H9 (cell line): ENCODE measurements around the gene KDM5D. TPM values are rescaled to one million over a fixed set of nuclear protein-coding genes. Genes with fewer than 3 reads are reported as not detected.

ENCODE experiments used
- DNase-seq: peaks from one replicate; pipeline ENCODE4 v3.0.0-alpha.2; 2017
- H2AFZ ChIP-seq: one replicate; pipeline ENCODE4 v1.6.1; 2013; ENCODE audit warnings: mild to moderate bottlenecking, low read length, control low read depth, moderate library complexity
- H2AK5ac ChIP-seq: 2 replicates; pipeline ENCODE4 v1.6.1; 2013; ENCODE audit warnings: low read length, control low read depth, mixed read lengths; ENCODE audit not compliant: insufficient read length
- H2BK120ac ChIP-seq: one replicate; pipeline ENCODE4 v1.6.1; 2013; ENCODE audit warnings: low read depth, mild to moderate bottlenecking, low read length, control low read depth, inconsistent platforms; ENCODE audit not compliant: poor library complexity, severe bottlenecking
- H2BK12ac ChIP-seq: 2 replicates; pipeline ENCODE4 v1.6.1; 2013; ENCODE audit warnings: low read length, control low read depth, mixed read lengths, low read depth; ENCODE audit not compliant: insufficient read length
- H2BK15ac ChIP-seq: 2 replicates; pipeline ENCODE4 v1.6.1; 2013; ENCODE audit warnings: low read depth, low read length, control low read depth
- H2BK20ac ChIP-seq: one replicate; pipeline ENCODE4 v1.6.1; 2013; ENCODE audit warnings: low read depth, mild to moderate bottlenecking, low read length, control low read depth, inconsistent platforms; ENCODE audit not compliant: poor library complexity, severe bottlenecking
- H2BK5ac ChIP-seq: 2 replicates; pipeline ENCODE4 v1.6.1; 2013; ENCODE audit warnings: low read length, control low read depth, mixed read lengths; ENCODE audit not compliant: insufficient read length
- H3K14ac ChIP-seq: 2 replicates; pipeline ENCODE4 v1.6.1; 2013; ENCODE audit warnings: low read length, control low read depth; ENCODE audit not compliant: insufficient read depth
- H3K18ac ChIP-seq: 2 replicates; pipeline ENCODE4 v1.6.1; 2013; ENCODE audit warnings: low read depth, mild to moderate bottlenecking, mixed read lengths, low read length, control low read depth; ENCODE audit not compliant: insufficient read length
- H3K23ac ChIP-seq: 2 replicates; pipeline ENCODE4 v1.6.1; 2013; ENCODE audit warnings: low read length, control low read depth, mixed read lengths, low read depth; ENCODE audit not compliant: insufficient read length
- H3K23me2 ChIP-seq: 2 replicates; pipeline ENCODE4 v1.6.1; 2013; ENCODE audit warnings: low read depth, mild to moderate bottlenecking, mixed read lengths, low read length, control low read depth; ENCODE audit not compliant: insufficient read length, poor library complexity, severe bottlenecking
- H3K27ac ChIP-seq: 2 replicates; pipeline ENCODE4 v1.5.1; 2013; ENCODE audit warnings: low read length, control low read depth, mixed read lengths, low read depth; ENCODE audit not compliant: insufficient read length
- H3K27me3 ChIP-seq: 2 replicates; pipeline ENCODE4 v1.6.1; 2013; ENCODE audit warnings: low read length, control low read depth, inconsistent platforms; ENCODE audit not compliant: insufficient read depth
- H3K4ac ChIP-seq: 2 replicates; pipeline ENCODE4 v1.6.1; 2013; ENCODE audit warnings: low read depth, mild to moderate bottlenecking, control low read depth, inconsistent platforms, low read length, moderate library complexity
- H3K4me1 ChIP-seq: 2 replicates; pipeline ENCODE4 v1.6.1; 2013; ENCODE audit warnings: low read length, control low read depth, inconsistent platforms; ENCODE audit not compliant: insufficient read depth
- H3K4me2 ChIP-seq: 2 replicates; pipeline ENCODE4 v1.6.1; 2013; ENCODE audit warnings: low read length, control low read depth, mixed read lengths; ENCODE audit not compliant: insufficient read length, insufficient read depth
- H3K56ac ChIP-seq: 2 replicates; pipeline ENCODE4 v1.6.1; 2013; ENCODE audit warnings: low read depth, mild to moderate bottlenecking, mixed read lengths, low read length, control low read depth; ENCODE audit not compliant: insufficient read length
- H3K79me1 ChIP-seq: 2 replicates; pipeline ENCODE4 v1.6.1; 2013; ENCODE audit warnings: low read depth, mild to moderate bottlenecking, moderate library complexity, low read length, control low read depth, inconsistent platforms; ENCODE audit not compliant: insufficient read depth, poor library complexity, severe bottlenecking
- H3K79me2 ChIP-seq: 2 replicates; pipeline ENCODE4 v1.6.1; 2013; ENCODE audit warnings: low read length, control low read depth, inconsistent platforms; ENCODE audit not compliant: insufficient read depth
- H3K9ac ChIP-seq: 2 replicates; pipeline ENCODE4 v1.6.1; 2013; ENCODE audit warnings: low read length, control low read depth, mixed read lengths; ENCODE audit not compliant: insufficient read length; ENCODE audit errors: extremely low read depth
- H3K9me3 ChIP-seq: one replicate; pipeline ENCODE4 v1.6.1; 2013; ENCODE audit warnings: low read depth, low read length, inconsistent platforms; ENCODE audit not compliant: control insufficient read depth
- H3T11ph ChIP-seq: one replicate; pipeline ENCODE4 v1.6.1; 2013; ENCODE audit warnings: mild to moderate bottlenecking, low read length, control low read depth, inconsistent platforms
- H4K20me1 ChIP-seq: one replicate; pipeline ENCODE4 v1.6.1; 2013; ENCODE audit not compliant: control insufficient read depth, insufficient read length, insufficient read depth
- H4K5ac ChIP-seq: 2 replicates; pipeline ENCODE4 v1.6.1; 2013; ENCODE audit warnings: low read depth, mild to moderate bottlenecking, mixed read lengths, low read length, control low read depth; ENCODE audit not compliant: insufficient read length
- H4K8ac ChIP-seq: replicated peaks from 2 replicates; pipeline ENCODE4 v1.6.1; 2013; ENCODE audit warnings: low read length, control low read depth, mixed read lengths, low read depth; ENCODE audit not compliant: insufficient read length
- H4K91ac ChIP-seq: 2 replicates; pipeline ENCODE4 v1.6.1; 2013; ENCODE audit warnings: low read depth, mild to moderate bottlenecking, moderate library complexity, mixed read lengths, low read length, control low read depth; ENCODE audit not compliant: insufficient read length
- H3K27ac Mint-ChIP-seq, 3 experiments: 2 replicates in 2 of 3; 3 replicates in 1 of 3; pipeline ENCODE4 v1.8.0; 2020 to 2021; ENCODE audit warnings: mixed read lengths in 3 of 3, mild to moderate bottlenecking in 1 of 3, moderate library complexity in 1 of 3
- H3K27me3 Mint-ChIP-seq: 2 replicates; pipeline ENCODE4 v1.8.0; 2021; ENCODE audit warnings: low read depth, mild to moderate bottlenecking, moderate library complexity, mixed read lengths
- H3K36me3 Mint-ChIP-seq, 3 experiments: 2 replicates in 2 of 3; 3 replicates in 1 of 3; pipeline ENCODE4 v1.8.0; 2020 to 2021; ENCODE audit warnings: low read depth in 3 of 3, mixed read lengths in 3 of 3; ENCODE audit not compliant: insufficient read depth in 1 of 3
- H3K4me1 Mint-ChIP-seq, 2 experiments: 2 replicates each; pipeline ENCODE4 v1.8.0; 2020; ENCODE audit warnings: mixed read lengths in 2 of 2
- H3K4me3 Mint-ChIP-seq, 2 experiments: 2 replicates in 1 of 2; 3 replicates in 1 of 2; pipeline ENCODE4 v1.8.0; 2020 to 2021; ENCODE audit warnings: mild to moderate bottlenecking in 2 of 2, mixed read lengths in 2 of 2, moderate library complexity in 1 of 2
- H3K9me3 Mint-ChIP-seq, 2 experiments: 2 replicates in 1 of 2; 3 replicates in 1 of 2; pipeline ENCODE4 v1.8.0; 2020; ENCODE audit warnings: mild to moderate bottlenecking in 2 of 2, mixed read lengths in 2 of 2, moderate library complexity in 1 of 2
- whole genome bisulfite sequencing: extraction: QIAGEN DNeasy Blood & Tissue Kit; methylation state at CpG from one replicate; pipeline ENCODE4 v1.1.7; 2013; ENCODE audit warnings: missing lambda C conversion rate, low lambda C conversion rate, mixed read lengths; ENCODE audit not compliant: insufficient read length; ENCODE audit errors: extremely low coverage; 5-methylcytosine and 5-hydroxymethylcytosine counted together
- total RNA-seq: library from RNA; stranded (reverse); gene quantifications from 2 replicates; pipeline ENCODE4 v1.2.1, GENCODE V29; 2021
- TF ChIP-seq, protein P1 (sequence below): fragments of 200-600 bp; sonication (generic); conservative IDR thresholded peaks from 3 replicates; pipeline ENCODE4 v1.8.0; 2021; ENCODE audit warnings: antibody characterized with exemption, mild to moderate bottlenecking

The KDM5D gene
- total RNA-seq, 1 experiment from 2014 or later, result not detected

GRCh38 chrY:19706273-19706672 lies 38.3 kb downstream of the KDM5D start:
- H3K9ac ChIP-seq, result no peak overlapping the region
- DNase-seq, result no peak
- no peaks in the 10 kb centered on the region for H3K27me3 ChIP-seq
- H3K23me2 ChIP-seq, result no peaks in the 10 kb centered on the region
- H3K27ac ChIP-seq, result no peak overlapping the region
- no peak overlapping the region for H2BK5ac ChIP-seq
- H3K79me1 ChIP-seq, result no peaks in the 10 kb centered on the region
- H2BK12ac ChIP-seq, result no peak overlapping the region
- Mint-ChIP-seq H3K4me3 (no peak overlapping the region), H3K4me1 (no peaks in the 10 kb centered on the region), H3K27me3 (no peaks in the 10 kb centered on the region), H3K27ac (no peak overlapping the region), H3K9me3 (no peaks in the 10 kb centered on the region), H3K36me3 (no peaks in the 10 kb centered on the region)
- H3K18ac ChIP-seq, result no peak overlapping the region
- no peak overlapping the region for H3K14ac ChIP-seq
- H3K9me3 ChIP-seq, result no peaks in the 10 kb centered on the region
- no peaks in the 10 kb centered on the region for H3K79me2 ChIP-seq
- H2AK5ac ChIP-seq, result no peak overlapping the region
- TF ChIP-seq, protein P1, sequence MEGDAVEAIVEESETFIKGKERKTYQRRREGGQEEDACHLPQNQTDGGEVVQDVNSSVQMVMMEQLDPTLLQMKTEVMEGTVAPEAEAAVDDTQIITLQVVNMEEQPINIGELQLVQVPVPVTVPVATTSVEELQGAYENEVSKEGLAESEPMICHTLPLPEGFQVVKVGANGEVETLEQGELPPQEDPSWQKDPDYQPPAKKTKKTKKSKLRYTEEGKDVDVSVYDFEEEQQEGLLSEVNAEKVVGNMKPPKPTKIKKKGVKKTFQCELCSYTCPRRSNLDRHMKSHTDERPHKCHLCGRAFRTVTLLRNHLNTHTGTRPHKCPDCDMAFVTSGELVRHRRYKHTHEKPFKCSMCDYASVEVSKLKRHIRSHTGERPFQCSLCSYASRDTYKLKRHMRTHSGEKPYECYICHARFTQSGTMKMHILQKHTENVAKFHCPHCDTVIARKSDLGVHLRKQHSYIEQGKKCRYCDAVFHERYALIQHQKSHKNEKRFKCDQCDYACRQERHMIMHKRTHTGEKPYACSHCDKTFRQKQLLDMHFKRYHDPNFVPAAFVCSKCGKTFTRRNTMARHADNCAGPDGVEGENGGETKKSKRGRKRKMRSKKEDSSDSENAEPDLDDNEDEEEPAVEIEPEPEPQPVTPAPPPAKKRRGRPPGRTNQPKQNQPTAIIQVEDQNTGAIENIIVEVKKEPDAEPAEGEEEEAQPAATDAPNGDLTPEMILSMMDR, result no peak
- H4K5ac ChIP-seq, result no peak overlapping the region
- no peak overlapping the region for H2BK20ac ChIP-seq
- no peak overlapping the region for H2BK15ac ChIP-seq
- no peak overlapping the region for H3K4ac ChIP-seq
- no peaks in the 10 kb centered on the region for H4K20me1 ChIP-seq
- H2BK120ac ChIP-seq, result no peak overlapping the region
- H3K4me2 ChIP-seq, result no peak overlapping the region
- H3K56ac ChIP-seq, result no peak overlapping the region
- no peak overlapping the region for H2AFZ ChIP-seq
- H4K8ac ChIP-seq, result no peak overlapping the region
- H3K4me1 ChIP-seq, result no peaks in the 10 kb centered on the region
- no peak overlapping the region for H3T11ph ChIP-seq
- H4K91ac ChIP-seq, result no peak overlapping the region
- no peak overlapping the region for H3K23ac ChIP-seq
- no CpG with 5 or more reads among the region's 14 CpGs for WGBS
